ENCODE measurements around the gene ABCB10.

ABCB10 gene

DNA sequence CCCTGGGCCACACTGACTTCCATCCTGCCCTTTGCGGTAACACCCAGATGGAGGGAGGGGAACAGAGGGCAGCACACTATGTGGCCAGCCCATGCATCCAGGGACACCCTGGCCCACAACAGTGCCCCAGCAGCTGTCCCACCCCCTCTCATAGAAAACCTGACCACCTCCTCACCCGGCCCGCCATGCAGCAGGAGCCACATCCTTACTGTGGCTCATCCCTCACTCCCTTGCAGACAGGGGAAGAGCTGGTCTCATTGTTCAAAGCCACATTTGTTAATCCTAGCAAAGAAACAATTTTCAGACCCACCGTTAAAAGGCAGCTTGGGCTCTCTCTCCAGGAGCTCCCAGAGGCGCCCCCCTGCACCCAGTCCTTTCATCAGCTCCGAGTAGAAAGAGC, 27.2 kb downstream of the ABCB10 start:
- Histone ChIP-seq H3K9ac (no peak overlapping the region), H2AFZ (ENCODE audit: low read depth) (no peak overlapping the region), H3K4me2 (no peak overlapping the region), H3K4me3 (IDR thresholded peaks at IDR 0.05; ENCODE audit: insufficient read depth, low read depth, low read length) (no peak overlapping the region), H3K27me3 (ENCODE audit: insufficient read depth, low read depth) (no peaks in the 10 kb centered on the region), H3K4me1 (ENCODE audit: low read depth, poor library complexity, severe bottlenecking) (peaks cover 21% of the 10 kb centered on the region), H3K79me2 (ENCODE audit: insufficient read depth, low read depth) (peaks cover 29% of the 10 kb centered on the region; the same call in 1 of the 2 replicates), H4K20me1 (ENCODE audit: insufficient read depth) (no peaks in the 10 kb centered on the region), H3K27ac (no peak overlapping the region), H3K36me3 (ENCODE audit: insufficient read depth) (peaks cover 18% of the 10 kb centered on the region; the same call in 1 of the 2 replicates)
- TF ChIP-seq, protein P1, sequence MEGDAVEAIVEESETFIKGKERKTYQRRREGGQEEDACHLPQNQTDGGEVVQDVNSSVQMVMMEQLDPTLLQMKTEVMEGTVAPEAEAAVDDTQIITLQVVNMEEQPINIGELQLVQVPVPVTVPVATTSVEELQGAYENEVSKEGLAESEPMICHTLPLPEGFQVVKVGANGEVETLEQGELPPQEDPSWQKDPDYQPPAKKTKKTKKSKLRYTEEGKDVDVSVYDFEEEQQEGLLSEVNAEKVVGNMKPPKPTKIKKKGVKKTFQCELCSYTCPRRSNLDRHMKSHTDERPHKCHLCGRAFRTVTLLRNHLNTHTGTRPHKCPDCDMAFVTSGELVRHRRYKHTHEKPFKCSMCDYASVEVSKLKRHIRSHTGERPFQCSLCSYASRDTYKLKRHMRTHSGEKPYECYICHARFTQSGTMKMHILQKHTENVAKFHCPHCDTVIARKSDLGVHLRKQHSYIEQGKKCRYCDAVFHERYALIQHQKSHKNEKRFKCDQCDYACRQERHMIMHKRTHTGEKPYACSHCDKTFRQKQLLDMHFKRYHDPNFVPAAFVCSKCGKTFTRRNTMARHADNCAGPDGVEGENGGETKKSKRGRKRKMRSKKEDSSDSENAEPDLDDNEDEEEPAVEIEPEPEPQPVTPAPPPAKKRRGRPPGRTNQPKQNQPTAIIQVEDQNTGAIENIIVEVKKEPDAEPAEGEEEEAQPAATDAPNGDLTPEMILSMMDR (conservative IDR thresholded peaks at IDR 0.05; ENCODE audit: low read depth, low read length), result no peak

DNA sequence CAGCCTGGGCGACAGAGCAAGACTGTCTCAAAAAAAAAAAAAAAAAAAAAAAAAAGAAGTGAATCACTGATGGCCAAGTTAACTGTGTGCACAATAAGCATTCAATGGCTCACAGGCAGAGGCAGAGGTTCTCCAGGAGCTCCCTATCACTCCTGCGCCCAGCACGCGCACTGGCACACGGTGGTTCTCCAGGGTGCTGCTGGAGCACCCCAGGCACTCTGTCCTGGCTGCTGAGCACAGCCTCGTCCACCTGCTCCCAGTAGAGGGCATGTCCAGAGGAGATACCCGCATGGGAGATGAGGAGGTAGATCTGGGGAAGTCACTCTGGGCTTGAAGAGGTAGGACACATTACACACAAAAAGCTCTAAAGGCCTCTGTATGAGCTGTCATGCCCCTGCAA, 28.9 kb downstream of the ABCB10 start:
- no peaks in the 10 kb centered on the region for H3K27me3 ChIP-seq (ENCODE audit: insufficient read depth, low read depth)
- H3K4me2 ChIP-seq, result no peak overlapping the region
- H3K9ac ChIP-seq, result no peak overlapping the region
- no peaks in the 10 kb centered on the region for H4K20me1 ChIP-seq (ENCODE audit: insufficient read depth)
- H3K27ac ChIP-seq, result no peak overlapping the region
- peaks cover 29% of the 10 kb centered on the region; the same call in 1 of the 2 replicates for H3K36me3 ChIP-seq (ENCODE audit: insufficient read depth)
- H3K4me3 ChIP-seq (IDR thresholded peaks at IDR 0.05; ENCODE audit: insufficient read depth, low read depth, low read length), result no peak overlapping the region
- TF ChIP-seq, protein P1 (conservative IDR thresholded peaks at IDR 0.05; ENCODE audit: low read depth, low read length), result no peak
- H2AFZ ChIP-seq (ENCODE audit: low read depth), result no peak overlapping the region
- peaks cover 16% of the 10 kb centered on the region; the same call in 1 of the 2 replicates for H3K79me2 ChIP-seq (ENCODE audit: insufficient read depth, low read depth)
- H3K4me1 ChIP-seq (ENCODE audit: low read depth, poor library complexity, severe bottlenecking), result peaks cover 19% of the 10 kb centered on the region

DNA sequence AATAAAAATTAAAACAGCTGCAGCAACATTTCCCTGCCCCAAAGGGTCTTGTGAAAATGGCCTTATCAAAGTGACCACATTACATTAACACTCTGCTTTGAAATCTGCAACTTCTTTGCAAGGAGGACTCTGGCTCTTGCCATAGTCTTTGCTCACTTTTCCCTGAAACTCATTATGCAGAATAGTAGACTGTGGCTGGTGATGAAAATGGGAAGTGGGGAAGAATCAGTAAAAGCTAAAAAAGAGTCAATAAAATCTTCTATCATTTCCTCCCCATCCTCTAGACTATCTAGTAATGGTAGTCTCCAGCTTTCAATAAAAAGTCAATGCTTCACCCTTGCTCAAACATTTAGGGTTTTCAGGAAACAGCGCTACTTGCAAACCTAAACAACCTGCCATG, 31.8 kb downstream of the ABCB10 start:
- Histone ChIP-seq H3K4me1 (ENCODE audit: low read depth, poor library complexity, severe bottlenecking) (peaks cover 19% of the 10 kb centered on the region), H3K4me2 (no peak overlapping the region), H3K27me3 (ENCODE audit: insufficient read depth, low read depth) (no peaks in the 10 kb centered on the region), H3K27ac (no peak overlapping the region), H2AFZ (ENCODE audit: low read depth) (no peak overlapping the region), H3K4me3 (IDR thresholded peaks at IDR 0.05; ENCODE audit: insufficient read depth, low read depth, low read length) (no peak overlapping the region), H4K20me1 (ENCODE audit: insufficient read depth) (no peaks in the 10 kb centered on the region), H3K79me2 (ENCODE audit: insufficient read depth, low read depth) (no peaks in the 10 kb centered on the region; the same call in 1 of the 2 replicates), H3K36me3 (ENCODE audit: insufficient read depth) (peaks cover 18% of the 10 kb centered on the region; the same call in 1 of the 2 replicates), H3K9ac (no peak overlapping the region)
- TF ChIP-seq, protein P1 (conservative IDR thresholded peaks at IDR 0.05; ENCODE audit: low read depth, low read length), result no peak

DNA sequence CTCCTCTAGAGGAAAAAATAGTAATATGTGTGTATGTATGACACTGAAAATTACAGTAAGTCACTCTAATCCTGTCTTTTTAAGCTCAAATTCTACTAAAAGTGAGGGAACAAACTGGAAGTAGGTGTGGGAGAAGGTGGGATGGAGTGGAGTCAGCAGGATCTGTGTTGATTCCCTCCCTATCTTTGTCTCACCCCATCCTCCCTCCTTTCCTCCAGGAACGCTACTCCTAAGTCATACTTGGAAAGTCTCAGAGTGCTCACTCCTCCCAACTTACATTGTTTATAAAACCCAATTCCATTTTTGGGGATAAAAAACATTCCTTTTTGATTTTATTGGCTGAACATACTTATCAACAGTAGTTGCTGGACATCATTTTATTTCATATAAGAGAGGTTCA, 35.5 kb downstream of the ABCB10 start:
- Histone ChIP-seq H3K9ac (no peak overlapping the region), H3K36me3 (ENCODE audit: insufficient read depth) (peaks cover 12% of the 10 kb centered on the region; the same call in 1 of the 2 replicates), H3K27me3 (ENCODE audit: insufficient read depth, low read depth) (no peaks in the 10 kb centered on the region), H3K4me2 (no peak overlapping the region), H4K20me1 (ENCODE audit: insufficient read depth) (no peaks in the 10 kb centered on the region), H3K79me2 (ENCODE audit: insufficient read depth, low read depth) (no peaks in the 10 kb centered on the region; the same call in 1 of the 2 replicates), H2AFZ (ENCODE audit: low read depth) (no peak overlapping the region), H3K27ac (no peak overlapping the region), H3K4me3 (IDR thresholded peaks at IDR 0.05; ENCODE audit: insufficient read depth, low read depth, low read length) (no peak overlapping the region), H3K4me1 (ENCODE audit: low read depth, poor library complexity, severe bottlenecking) (peaks cover 19% of the 10 kb centered on the region)
- TF ChIP-seq, protein P1 (conservative IDR thresholded peaks at IDR 0.05; ENCODE audit: low read depth, low read length), result no peak
